ENCODE data around the gene TRIM46. TPM values are rescaled to one million over a fixed set of nuclear protein-coding genes. Genes with fewer than 3 reads are reported as not detected.
A peak's percentile ranks its signal among the peaks of the same experiment; 100 is the strongest.

Gene TRIM46
- total RNA-seq, 1 experiment from 2014 or later, result 3.8 TPM

DNA sequence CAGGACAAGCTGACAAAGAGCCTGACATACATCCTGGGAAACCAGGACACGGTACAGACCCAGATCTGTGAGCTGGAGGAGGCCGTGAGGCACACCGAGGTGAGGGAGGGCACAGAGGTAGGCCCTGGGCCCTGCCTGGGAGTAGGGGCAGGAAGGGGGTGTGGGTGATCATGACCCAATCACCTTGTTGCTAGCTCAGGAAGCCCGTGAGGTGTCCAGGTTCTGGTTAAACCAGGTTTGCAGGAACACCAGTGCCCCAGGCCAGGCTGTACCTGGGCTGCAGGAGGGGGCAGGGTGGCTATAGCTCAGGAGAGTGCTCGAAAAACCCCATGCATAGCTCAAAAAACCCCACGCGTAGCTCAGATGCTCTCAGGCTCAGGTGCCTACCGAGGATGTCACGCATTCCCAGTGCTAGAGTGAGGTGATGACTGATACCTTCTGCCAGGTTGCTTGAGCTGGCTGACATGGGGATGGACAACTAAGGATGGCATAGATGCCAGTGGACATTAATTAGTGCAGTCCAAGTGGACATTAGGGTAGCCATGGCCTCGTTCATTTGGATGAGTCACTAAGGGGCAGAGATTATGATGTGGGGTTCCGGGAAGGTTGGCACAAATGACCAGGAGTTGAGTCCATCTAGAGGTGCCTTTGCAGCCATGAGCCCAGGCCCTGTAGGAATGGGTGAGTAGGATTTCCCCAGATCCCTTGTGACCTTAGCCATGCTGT is 3.7 kb downstream of the TRIM46 start:
- Histone ChIP-seq H3K9me2 (ENCODE audit: insufficient read depth) (no peaks in the 10 kb centered on the region), H3K4me2 (ENCODE audit: low read length) (peak overlapping the region; percentile 4; the same call in 1 of the 2 replicates), H3K9ac (ENCODE audit: low read length) (no peak overlapping the region), H3K4me3 (replicated peaks in 1 of 2; ENCODE audit: low read depth in 1 of 2, low read length in 2 of 2) (no peak overlapping the region), H2AFZ (ENCODE audit: low read depth, low read length, poor library complexity, severe bottlenecking) (no peak overlapping the region), H3K27ac (ENCODE audit: low read depth, low read length) (no peak overlapping the region; the same call in 1 of the 2 replicates), H3K9me3 (ENCODE audit: control insufficient read depth in 1 of 2, insufficient read depth in 1 of 2, low read depth in 1 of 2, low read length in 2 of 2) (no peaks in the 10 kb centered on the region), H3K4me1 (ENCODE audit: control insufficient read depth in 1 of 2, insufficient read depth in 2 of 2, low read length in 2 of 2) (peaks cover 0 to 36% of the 10 kb centered on the region in 2 experiments; a peak in 3 of 4 replicates), H3K36me3 (ENCODE audit: control insufficient read depth in 1 of 2, insufficient read depth in 2 of 2, low read length in 2 of 2) (no peaks in the 10 kb centered on the region; a peak in 1 of 4 replicates), H3K79me2 (ENCODE audit: insufficient read depth, low read length) (peaks cover 7% of the 10 kb centered on the region), H3K27me3 (ENCODE audit: insufficient read depth, low read length) (no peaks in the 10 kb centered on the region), H4K20me1 (ENCODE audit: insufficient read depth) (no peaks in the 10 kb centered on the region)
- intact Hi-C loops (cut with micrococcal nuclease), result loop anchor here (2.0 to 10.0 kb wide), 2 partner anchors 147 to 415 kb away; partner anchors contain the start of gene RUSC1
- ATAC-seq (no peak), DNase-seq (ENCODE audit: low read depth, low spot score) (no peak)
- BruUV-seq (replicated peaks), result no TSS peak
- RAD21 ChIA-PET (ENCODE audit: low non-redundant PET in 1 of 2, low total read pairs in 2 of 2, uncharacterized antibody in 2 of 2, unreplicated experiment in 2 of 2), result interaction anchor here in 1 of 2 experiments (1.1 kb wide), 1 partner anchor 16 kb away, joined by 3 read pairs; no protein-coding TSS in a partner anchor
- CTCF ChIA-PET, result interaction anchor here (1.0 to 2.0 kb wide), 2 partner anchors 10 to 17 kb away, joined by 3 to 10 read pairs; no protein-coding TSS in a partner anchor
- POLR2A ChIA-PET, result interaction anchor here (1.9 kb wide), 1 partner anchor 17 kb away, joined by 4 read pairs; no protein-coding TSS in a partner anchor
- TF ChIP-seq ZFX (IDR thresholded peaks at IDR 0.05), result no peak
- TF ChIP-seq, protein P1, sequence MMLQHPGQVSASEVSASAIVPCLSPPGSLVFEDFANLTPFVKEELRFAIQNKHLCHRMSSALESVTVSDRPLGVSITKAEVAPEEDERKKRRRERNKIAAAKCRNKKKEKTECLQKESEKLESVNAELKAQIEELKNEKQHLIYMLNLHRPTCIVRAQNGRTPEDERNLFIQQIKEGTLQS (IDR thresholded peaks at IDR 0.05), result no peak
- TF ChIP-seq TCF7L2 (IDR thresholded peaks at IDR 0.05; ENCODE audit: borderline replicate concordance, extremely low read depth, insufficient read depth, insufficient read length), result no peak
- TF ChIP-seq, protein P2, sequence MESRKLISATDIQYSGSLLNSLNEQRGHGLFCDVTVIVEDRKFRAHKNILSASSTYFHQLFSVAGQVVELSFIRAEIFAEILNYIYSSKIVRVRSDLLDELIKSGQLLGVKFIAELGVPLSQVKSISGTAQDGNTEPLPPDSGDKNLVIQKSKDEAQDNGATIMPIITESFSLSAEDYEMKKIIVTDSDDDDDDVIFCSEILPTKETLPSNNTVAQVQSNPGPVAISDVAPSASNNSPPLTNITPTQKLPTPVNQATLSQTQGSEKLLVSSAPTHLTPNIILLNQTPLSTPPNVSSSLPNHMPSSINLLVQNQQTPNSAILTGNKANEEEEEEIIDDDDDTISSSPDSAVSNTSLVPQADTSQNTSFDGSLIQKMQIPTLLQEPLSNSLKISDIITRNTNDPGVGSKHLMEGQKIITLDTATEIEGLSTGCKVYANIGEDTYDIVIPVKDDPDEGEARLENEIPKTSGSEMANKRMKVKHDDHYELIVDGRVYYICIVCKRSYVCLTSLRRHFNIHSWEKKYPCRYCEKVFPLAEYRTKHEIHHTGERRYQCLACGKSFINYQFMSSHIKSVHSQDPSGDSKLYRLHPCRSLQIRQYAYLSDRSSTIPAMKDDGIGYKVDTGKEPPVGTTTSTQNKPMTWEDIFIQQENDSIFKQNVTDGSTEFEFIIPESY (IDR thresholded peaks at IDR 0.05; ENCODE audit: extremely low read depth, insufficient replicate concordance, low read length), result no peak
- no peak for TF ChIP-seq ELF1 (IDR thresholded peaks at IDR 0.05; ENCODE audit: borderline replicate concordance, low read depth)
- TF ChIP-seq SP1 (IDR thresholded peaks at IDR 0.05; ENCODE audit: low read depth), result no peak
- TF ChIP-seq, protein P3, sequence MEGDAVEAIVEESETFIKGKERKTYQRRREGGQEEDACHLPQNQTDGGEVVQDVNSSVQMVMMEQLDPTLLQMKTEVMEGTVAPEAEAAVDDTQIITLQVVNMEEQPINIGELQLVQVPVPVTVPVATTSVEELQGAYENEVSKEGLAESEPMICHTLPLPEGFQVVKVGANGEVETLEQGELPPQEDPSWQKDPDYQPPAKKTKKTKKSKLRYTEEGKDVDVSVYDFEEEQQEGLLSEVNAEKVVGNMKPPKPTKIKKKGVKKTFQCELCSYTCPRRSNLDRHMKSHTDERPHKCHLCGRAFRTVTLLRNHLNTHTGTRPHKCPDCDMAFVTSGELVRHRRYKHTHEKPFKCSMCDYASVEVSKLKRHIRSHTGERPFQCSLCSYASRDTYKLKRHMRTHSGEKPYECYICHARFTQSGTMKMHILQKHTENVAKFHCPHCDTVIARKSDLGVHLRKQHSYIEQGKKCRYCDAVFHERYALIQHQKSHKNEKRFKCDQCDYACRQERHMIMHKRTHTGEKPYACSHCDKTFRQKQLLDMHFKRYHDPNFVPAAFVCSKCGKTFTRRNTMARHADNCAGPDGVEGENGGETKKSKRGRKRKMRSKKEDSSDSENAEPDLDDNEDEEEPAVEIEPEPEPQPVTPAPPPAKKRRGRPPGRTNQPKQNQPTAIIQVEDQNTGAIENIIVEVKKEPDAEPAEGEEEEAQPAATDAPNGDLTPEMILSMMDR (IDR thresholded peaks at IDR 0.05 in 2 of 3, conservative IDR thresholded peaks at IDR 0.05 in 1 of 3; ENCODE audit: borderline replicate concordance in 1 of 3, insufficient read depth in 1 of 3, low read depth in 2 of 3, low read length in 2 of 3), result no peak
- TF ChIP-seq CBX3 (IDR thresholded peaks at IDR 0.05; ENCODE audit: low read depth), result no peak
- TF ChIP-seq, protein P4, sequence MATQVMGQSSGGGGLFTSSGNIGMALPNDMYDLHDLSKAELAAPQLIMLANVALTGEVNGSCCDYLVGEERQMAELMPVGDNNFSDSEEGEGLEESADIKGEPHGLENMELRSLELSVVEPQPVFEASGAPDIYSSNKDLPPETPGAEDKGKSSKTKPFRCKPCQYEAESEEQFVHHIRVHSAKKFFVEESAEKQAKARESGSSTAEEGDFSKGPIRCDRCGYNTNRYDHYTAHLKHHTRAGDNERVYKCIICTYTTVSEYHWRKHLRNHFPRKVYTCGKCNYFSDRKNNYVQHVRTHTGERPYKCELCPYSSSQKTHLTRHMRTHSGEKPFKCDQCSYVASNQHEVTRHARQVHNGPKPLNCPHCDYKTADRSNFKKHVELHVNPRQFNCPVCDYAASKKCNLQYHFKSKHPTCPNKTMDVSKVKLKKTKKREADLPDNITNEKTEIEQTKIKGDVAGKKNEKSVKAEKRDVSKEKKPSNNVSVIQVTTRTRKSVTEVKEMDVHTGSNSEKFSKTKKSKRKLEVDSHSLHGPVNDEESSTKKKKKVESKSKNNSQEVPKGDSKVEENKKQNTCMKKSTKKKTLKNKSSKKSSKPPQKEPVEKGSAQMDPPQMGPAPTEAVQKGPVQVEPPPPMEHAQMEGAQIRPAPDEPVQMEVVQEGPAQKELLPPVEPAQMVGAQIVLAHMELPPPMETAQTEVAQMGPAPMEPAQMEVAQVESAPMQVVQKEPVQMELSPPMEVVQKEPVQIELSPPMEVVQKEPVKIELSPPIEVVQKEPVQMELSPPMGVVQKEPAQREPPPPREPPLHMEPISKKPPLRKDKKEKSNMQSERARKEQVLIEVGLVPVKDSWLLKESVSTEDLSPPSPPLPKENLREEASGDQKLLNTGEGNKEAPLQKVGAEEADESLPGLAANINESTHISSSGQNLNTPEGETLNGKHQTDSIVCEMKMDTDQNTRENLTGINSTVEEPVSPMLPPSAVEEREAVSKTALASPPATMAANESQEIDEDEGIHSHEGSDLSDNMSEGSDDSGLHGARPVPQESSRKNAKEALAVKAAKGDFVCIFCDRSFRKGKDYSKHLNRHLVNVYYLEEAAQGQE (IDR thresholded peaks at IDR 0.05; ENCODE audit: low read depth), result no peak
- no peak for TF ChIP-seq CEBPB (IDR thresholded peaks at IDR 0.05; ENCODE audit: low read depth)
- no peak for TF ChIP-seq SIN3A (IDR thresholded peaks at IDR 0.05; ENCODE audit: low read depth)
- no peak for TF ChIP-seq POLR2A (IDR thresholded peaks at IDR 0.05; ENCODE audit: borderline replicate concordance, extremely low read depth, insufficient read depth, insufficient read length)
